ENCODE measurements around the gene ZMAT2. TPM values are rescaled to one million over a fixed set of nuclear protein-coding genes. Genes with fewer than 3 reads are reported as not detected.
A peak's percentile ranks its signal among the peaks of the same experiment; 100 is the strongest.

Gene ZMAT2
- total and polyA plus RNA-seq, 2 of the 8 experiments (the other 6 are each of a cell fraction or from before 2014, with no cell fraction given) = 56.8 to 65.9 TPM

DNA sequence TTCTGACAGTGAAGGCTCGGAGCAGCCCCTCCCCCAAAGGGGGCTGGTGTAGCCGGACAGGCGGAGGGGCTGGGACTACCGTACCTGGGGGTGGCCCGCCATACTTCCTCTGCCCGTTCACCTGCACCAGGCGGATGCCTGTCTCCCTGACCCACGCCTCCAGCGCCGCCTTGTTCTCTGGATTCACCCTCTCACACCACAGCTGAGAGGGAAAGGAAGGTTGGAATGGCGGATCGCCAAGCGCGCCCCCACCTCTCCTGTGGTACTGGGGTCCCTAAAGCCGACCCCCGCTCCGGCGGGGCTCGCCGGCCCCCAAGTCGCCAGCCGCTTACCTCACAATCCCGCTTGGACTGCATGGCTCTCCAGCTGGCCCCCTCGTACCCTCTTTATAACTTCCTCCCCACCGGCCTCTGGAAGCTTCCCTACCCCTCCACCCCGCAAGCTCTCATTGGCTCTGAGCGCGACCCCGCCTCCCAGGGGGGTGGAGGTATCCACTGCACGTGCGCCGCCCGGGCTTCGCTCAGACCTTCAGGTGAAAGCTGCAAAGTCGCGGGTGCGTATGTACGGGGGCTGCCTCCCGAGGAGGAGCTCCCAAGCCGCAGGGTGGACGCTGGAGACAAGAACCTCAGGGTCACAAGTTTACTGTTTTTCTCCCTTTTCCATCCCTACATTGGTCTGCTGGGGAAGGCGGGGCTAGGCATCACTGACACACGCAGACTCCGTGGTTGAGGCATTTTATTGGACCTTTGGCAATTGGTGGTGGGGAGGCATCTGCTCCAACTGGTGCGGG lies 26.9 kb upstream of the ZMAT2 start, which contains the start of gene DND1:
Gene DND1, minus strand, starts transcription at position 390 of the 790 bp plus-strand sequence. Its CDS starts 34 bp downstream, at position 356.
- FAIRE-seq = no peak
- no peak within 1 kb of the TSS for H3K27ac ChIP-seq (ENCODE audit: low read depth, low read length)
- H2BK120ac ChIP-seq (replicated peaks; ENCODE audit: low read depth, low read length) = no peak within 1 kb of the TSS
- H2AFZ ChIP-seq (ENCODE audit: low read length) = no peak within 1 kb of the TSS
- H3K23ac ChIP-seq (ENCODE audit: insufficient read length) = no peak within 1 kb of the TSS
- no peaks in the 10 kb centered on the region for H3K23me2 ChIP-seq (ENCODE audit: low read depth, low read length)
- H3K36me3 ChIP-seq (ENCODE audit: control insufficient read depth in 2 of 4, insufficient read depth in 4 of 4, low read length in 3 of 4) = peaks cover 15 to 62% (median 47%) of the 10 kb centered on the region in 4 experiments
- no peaks in the 10 kb centered on the region for H3K9me3 ChIP-seq (ENCODE audit: insufficient read depth in 2 of 2, low read depth in 1 of 2, low read length in 1 of 2)
- H2BK12ac ChIP-seq (ENCODE audit: low read depth, low read length) = no peak within 1 kb of the TSS
- no peak within 1 kb of the TSS for H2BK15ac ChIP-seq (ENCODE audit: low read length)
- DNase-seq (ENCODE audit: low read depth in 1 of 2, low spot score in 2 of 2) = peak in 1 of 2 experiments; percentile 57
- H3K79me2 ChIP-seq (ENCODE audit: control insufficient read depth in 1 of 2, insufficient read depth in 2 of 2, low read length in 2 of 2) = no peaks in the 10 kb centered on the region
- ChIA-PET POLR2A (ENCODE audit: partially characterized antibody) (interaction anchor here (0.8 to 3.9 kb wide), 16 partner anchors 8 to 125 kb away, joined by 3 to 26 read pairs (median 4); partner anchors contain the start of genes EIF4EBP3, HARS1, HARS2 and IK), CTCF (ENCODE audit: partially characterized antibody) (interaction anchor here (0.7 kb wide), 1 partner anchor 182 kb away, joined by 3 read pairs; the partner anchor contains the start of gene PCDHA10)
- H3K4me2 ChIP-seq (ENCODE audit: insufficient read depth in 1 of 2, low read depth in 2 of 2, low read length in 2 of 2) = peak within 1 kb of the TSS in 1 of 2 experiments; percentile 33; a peak in 3 of 4 replicates
- H4K91ac ChIP-seq (replicated peaks; ENCODE audit: insufficient read length, low read length) = no peak within 1 kb of the TSS
- H3K18ac ChIP-seq (ENCODE audit: extremely low read depth, low read length) = no peak within 1 kb of the TSS; the same call in 1 of the 2 replicates
- H3K4me3 ChIP-seq (ENCODE audit: extremely low read depth in 1 of 4, insufficient read depth in 2 of 4, low read depth in 3 of 4, low read length in 4 of 4) = no peak within 1 kb of the TSS
- no peak within 1 kb of the TSS for H3K56ac ChIP-seq (replicated peaks; ENCODE audit: insufficient read length, low read depth, low read length)
- H4K20me1 ChIP-seq (replicated peaks in 1 of 2; ENCODE audit: control insufficient read depth in 1 of 2, insufficient read depth in 2 of 2, low read length in 2 of 2) = peaks cover 0 to 4% of the 10 kb centered on the region in 2 experiments
- H4K5ac ChIP-seq (ENCODE audit: insufficient read length, low read depth, low read length) = no peak within 1 kb of the TSS
- WGBS, 2 experiments (ENCODE audit: extremely low coverage in 1 of 2, insufficient coverage in 1 of 2, insufficient read length in 1 of 2, insufficient replicate concordance in 2 of 2, low coverage in 1 of 2, low lambda C conversion rate in 2 of 2, missing lambda C conversion rate in 1 of 2) = 92% methylated on average over 28 of the region's 45 CpGs; no CpG with 5 or more reads in 1 of the 2 experiments
- no peaks in the 10 kb centered on the region for H3K27me3 ChIP-seq (replicated peaks in 1 of 4; ENCODE audit: control insufficient read depth in 3 of 4, extremely low read depth in 1 of 4, insufficient read depth in 3 of 4, low read length in 3 of 4)
- no peak within 1 kb of the TSS for H3K9ac ChIP-seq (replicated peaks in 1 of 4; ENCODE audit: extremely low read depth in 1 of 4, low read depth in 3 of 4, low read length in 3 of 4)
- H3K79me1 ChIP-seq (ENCODE audit: low read depth, low read length) = 0 out of 2 replicates have a peak, but pooled peaks cover under 1% of the 10 kb centered on the region
- no peak within 1 kb of the TSS for H3K14ac ChIP-seq (ENCODE audit: insufficient read length)
- peak within 1 kb of the TSS; percentile 52; the same call in 1 of the 2 replicates for H2BK5ac ChIP-seq (ENCODE audit: low read depth, low read length)
- no peak within 1 kb of the TSS for H2AK5ac ChIP-seq (ENCODE audit: low read depth, low read length)
- H4K8ac ChIP-seq (ENCODE audit: extremely low read depth, insufficient read depth, low read length) = peak within 1 kb of the TSS; percentile 71
- no peak within 1 kb of the TSS for H2BK20ac ChIP-seq (ENCODE audit: low read length)
- H3K4ac ChIP-seq (replicated peaks; ENCODE audit: insufficient read length, low read depth, low read length) = no peak within 1 kb of the TSS
- no peak for TF ChIP-seq BACH1 (IDR thresholded peaks at IDR 0.05; ENCODE audit: low read length)
- TF ChIP-seq, protein P1, sequence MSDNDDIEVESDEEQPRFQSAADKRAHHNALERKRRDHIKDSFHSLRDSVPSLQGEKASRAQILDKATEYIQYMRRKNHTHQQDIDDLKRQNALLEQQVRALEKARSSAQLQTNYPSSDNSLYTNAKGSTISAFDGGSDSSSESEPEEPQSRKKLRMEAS (IDR thresholded peaks at IDR 0.05) = 0 out of 2 replicates have a peak, but pooled peaks have one; percentile 14
- no peaks in the 10 kb centered on the region; a peak in 1 of 7 replicates for H3K4me1 ChIP-seq (replicated peaks in 1 of 4; ENCODE audit: control insufficient read depth in 3 of 4, insufficient read depth in 4 of 4, low read length in 3 of 4)
